HuH-7.5 (cell line): ENCODE measurements around the gene USO1.
"Not testable (repeated sequence)": the region's sequence is repeated elsewhere in the genome, so short reads cannot be mapped to it uniquely, and the experiment has no call there.

Experiments used
- DNase-seq: peaks from one replicate; pipeline ENCODE4 v3.0.0; 2011; ENCODE audit warnings: low spot score

The USO1 gene

DNA sequence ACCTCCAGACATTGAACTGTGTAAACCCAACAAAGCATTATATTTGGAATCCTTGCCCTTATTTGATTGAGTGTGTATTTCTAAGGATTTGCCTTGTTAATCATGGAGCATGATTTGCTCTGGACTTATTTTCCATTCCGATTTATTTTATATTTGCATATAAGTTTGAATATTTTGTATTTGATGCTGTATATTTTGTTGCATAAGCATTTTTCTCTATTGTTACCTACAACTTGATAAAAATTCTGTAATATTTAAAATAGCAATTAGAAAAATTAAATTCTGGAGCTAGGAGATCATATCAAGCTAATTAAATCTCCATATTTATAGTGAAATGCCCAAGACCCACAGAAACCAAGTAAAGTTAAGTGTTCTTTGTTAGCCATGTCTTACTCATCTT is 47.2 kb downstream of the USO1 start:
- no peak for DNase-seq

DNA sequence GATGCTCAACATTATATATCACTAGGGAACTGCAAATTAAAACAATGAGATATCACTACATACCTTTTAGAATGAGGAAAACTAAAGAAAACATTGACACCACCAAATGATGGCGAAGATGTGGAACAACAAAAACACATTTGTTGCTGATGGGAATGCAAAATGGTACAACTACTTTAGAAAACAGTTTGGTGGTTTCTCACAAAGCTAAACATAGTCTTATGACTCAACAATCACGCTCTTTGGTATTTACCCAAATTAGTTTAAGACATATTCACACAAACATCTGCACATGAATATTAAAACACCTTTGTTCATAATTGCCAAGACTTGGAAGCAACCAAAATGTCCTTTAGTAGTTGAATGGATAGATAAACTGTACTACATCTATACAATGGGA is 53.2 kb downstream of the USO1 start:
- no peak for DNase-seq

DNA sequence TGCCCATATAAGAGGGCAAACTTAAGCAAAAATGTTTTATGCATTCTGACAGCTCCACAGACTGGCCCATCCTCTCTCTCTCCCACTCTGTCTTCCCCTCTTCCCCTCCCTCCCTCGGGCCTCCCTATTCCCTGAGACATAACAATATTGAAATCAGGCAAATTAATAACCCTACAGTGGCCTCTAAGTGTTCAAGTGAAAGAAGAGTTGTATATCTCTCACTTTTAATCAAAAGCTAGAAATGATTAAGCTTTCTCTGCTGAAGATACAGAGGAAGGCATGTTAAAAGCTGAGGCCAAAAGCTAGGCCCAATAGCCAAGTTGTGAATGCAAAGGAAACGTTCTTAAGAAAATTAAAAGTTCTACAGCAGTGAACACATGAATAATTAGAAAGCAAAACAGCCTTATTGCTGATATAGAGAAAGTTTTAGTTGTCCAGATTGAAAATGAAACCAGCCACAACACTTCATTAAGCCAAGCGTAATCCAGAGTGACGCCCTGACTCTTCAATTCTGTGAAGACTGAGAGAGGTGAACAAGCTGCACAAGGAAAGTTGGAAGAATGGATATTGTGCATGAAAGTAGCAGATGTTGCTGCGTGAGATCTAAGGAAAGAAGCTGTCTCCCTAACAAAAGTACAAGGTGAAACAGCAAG is 54.9 kb downstream of the USO1 start:
- no peak for DNase-seq

DNA sequence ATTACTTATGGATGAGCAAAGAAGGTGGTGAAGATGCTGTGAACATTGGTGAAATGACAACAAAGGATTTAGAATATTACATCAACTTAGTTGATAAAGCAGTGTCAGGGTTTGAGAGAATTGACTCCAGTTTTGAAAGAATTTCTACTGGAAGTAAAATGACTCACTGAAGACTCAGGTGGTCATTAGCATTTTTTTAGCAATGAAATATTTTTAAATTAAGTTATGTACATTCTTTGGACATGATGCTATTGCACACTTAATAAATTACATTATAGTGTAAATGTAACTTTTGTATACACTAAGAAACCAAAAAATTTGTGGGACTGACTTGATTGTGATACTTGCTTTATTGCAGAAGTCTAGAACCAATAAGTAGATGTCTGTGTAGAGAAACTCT is 56.9 kb downstream of the USO1 start:
- no peak for DNase-seq

DNA sequence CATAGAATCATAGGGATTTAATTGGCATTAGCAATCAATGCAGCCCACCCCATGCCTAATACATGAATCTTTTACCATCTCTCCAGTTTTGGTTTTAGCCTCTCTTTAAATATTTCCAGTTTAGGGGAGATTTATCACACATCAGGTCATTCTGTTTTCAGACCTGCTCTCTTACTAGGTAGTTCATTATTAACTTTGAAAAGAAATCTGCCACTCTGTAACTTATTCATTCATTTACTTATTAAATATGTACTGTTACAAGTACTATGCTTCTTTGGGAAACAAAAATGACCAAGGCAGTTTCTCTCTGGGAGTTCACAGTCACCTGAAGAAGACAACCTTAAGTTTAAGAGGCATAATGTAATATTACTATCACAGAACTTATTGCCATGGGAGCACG is 62.1 kb downstream of the USO1 start:
- DNase-seq: no peak

DNA sequence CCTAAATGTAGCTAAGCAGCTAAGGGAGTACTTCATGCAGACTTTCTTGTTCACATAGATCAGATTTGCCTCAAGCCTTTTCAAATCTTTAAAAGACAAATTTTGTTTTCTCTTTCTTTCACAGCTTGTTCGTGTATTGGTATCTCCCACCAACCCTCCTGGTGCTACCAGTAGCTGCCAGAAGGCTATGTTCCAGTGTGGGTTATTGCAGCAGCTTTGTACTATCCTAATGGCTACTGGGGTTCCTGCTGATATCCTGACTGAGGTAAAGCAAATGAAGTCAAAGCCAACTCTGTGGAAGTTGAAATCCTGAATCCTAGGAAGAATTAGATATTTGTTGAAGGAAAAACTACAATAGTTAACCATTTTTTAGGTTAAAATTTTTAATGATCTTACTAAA is 62.6 kb downstream of the USO1 start:
- peak; percentile 4 for DNase-seq

DNA sequence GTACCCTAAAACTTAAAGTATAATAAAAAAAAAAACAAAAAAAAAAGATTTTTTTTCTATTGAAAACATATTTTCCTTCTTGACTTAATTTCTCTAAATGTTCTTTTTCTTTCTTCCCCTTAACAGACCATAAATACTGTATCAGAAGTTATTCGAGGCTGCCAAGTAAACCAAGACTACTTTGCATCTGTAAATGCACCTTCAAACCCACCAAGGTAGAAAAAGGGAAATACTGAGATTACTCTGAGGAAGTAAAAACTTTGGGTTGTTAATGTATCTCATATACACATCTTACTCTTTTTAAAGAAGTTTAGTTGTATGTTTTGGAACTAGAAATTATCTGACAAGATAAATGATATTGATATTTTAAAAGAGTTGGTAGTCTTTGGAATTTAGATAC is 65.6 kb downstream of the USO1 start:
- no peak for DNase-seq

DNA sequence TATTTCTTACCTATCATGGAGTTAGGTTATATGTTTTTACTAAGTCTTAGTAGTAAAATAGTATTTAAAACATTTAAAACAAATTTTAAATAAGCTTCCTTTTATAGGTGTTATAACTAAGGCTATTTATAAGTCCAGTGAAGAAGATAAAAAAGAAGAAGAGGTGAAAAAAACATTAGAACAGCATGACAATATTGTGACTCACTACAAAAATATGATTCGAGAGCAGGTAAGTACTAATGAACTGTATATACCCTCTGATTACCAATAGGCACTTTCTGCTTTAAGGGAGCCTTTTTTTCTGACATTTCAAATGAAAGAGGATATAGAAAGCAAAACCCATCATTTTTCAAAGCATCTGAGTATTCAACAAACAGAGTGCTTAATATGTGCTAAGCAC is 76.6 kb downstream of the USO1 start:
- DNase-seq: no peak

DNA sequence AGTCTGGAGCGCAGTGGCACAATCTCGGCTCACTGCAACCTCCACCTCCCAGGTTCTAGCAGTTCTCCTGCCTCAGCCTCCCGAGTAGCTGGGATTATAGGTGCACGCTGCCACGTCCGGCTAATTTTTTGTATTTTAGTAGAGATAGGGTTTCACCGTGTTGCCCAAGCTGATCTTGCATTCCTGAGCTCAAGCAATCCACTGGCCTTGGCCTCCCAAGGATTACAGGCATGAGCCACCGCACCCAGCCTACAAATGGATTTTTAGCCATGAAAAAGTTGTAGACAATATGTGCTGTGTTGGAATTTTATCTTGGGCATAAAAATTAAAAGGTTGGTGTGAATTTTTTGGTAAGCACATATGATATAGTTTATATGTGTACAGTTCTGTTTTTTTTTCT is 81.7 kb downstream of the USO1 start:
- DNase-seq: not testable (repeated sequence)

DNA sequence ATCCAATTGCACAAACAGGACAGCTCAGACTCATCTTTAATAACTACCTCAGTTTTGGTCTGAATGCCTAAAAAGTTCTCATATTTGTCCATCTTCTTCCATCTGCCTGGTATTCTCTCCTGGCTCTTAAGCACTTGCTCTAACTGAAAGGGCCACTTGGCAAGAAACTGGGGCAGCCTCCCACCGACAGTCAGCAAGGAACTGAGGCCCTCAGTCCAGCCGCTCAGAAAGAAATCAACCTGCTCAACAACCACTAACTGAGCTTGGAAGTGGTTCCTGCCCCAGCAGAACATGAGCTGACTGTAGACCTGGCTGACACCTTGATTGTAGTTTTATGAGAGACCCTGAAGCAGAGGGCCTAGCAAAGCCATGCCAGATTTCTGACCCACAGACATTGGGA is 93.5 kb downstream of the USO1 start:
- DNase-seq: no peak

DNA sequence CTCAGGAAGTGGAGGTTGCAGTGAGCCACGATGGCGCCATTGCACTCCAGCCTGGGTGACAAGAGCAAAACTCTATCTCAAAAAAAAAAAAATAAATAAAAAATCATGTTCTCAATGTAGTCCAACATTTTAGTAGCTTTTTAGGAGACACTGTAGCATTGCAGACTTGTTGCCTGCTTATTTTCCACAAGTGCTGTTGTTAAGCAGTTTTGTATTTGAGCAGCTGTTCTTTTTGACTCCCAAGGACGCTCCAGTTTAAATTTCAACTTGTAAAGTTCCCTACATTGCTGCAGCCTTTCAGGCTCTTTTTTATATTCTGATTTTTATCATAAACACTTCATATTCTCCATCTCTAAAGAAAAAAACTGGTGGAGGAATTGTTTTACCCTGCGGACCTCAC is 94.7 kb downstream of the USO1 start:
- no peak for DNase-seq

DNA sequence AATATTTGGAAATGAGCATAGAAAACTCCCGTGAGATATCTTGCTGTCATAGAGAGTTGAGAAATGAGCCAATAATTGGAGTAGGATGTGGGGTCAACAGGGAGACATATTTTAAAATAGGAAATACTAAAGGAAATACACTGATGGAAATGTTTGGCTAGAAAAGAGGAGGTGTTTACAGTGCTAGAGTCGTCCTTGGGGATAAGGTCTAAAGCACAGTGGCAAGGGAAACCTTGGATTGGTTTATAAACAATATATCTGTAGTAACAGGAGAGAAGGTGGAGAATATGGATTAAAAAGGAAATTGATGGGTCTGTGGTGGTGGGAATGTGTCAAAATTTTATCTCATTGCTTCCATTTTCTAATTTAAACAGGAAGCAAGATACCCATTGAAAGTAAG is 95.8 kb downstream of the USO1 start:
- DNase-seq: no peak

DNA sequence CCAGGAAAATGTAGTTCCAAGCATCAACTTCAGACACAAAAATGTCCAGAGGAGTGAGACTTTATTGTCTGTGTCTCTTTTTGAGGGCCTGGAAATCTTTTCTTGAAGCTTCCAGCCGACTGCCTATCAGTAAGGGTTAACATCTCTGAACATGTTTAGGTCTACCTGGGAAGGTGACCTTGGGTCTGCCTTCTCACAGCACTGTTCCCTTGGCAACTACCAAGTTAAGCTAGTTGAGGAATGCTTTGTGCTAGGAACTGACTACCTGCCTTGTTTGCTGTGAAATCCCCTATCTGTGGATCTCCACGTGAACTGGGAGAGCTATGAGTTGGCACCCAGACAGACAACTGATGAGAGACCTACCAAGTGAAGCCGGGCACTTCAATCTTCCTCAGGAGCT is 96.3 kb downstream of the USO1 start:
- no peak for DNase-seq

DNA sequence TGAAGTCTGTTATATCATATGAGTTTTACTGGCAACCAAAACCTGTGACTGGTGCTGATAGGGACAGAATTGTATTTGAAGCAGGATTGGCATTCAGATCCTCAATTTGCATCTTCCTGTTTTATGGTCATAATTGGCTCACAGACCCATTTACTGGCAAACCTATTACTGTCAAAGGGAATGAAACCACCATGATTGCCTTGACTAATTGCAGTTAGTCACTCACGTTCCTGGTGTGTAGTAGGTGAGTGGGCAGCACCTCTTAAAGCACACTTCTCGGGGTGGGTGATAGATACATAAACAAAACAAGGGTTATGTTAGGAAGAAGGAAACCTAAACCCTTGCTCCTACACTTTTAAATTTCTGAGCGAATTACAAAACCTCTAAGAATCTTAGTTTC is 96.8 kb downstream of the USO1 start:
- DNase-seq: no peak

DNA sequence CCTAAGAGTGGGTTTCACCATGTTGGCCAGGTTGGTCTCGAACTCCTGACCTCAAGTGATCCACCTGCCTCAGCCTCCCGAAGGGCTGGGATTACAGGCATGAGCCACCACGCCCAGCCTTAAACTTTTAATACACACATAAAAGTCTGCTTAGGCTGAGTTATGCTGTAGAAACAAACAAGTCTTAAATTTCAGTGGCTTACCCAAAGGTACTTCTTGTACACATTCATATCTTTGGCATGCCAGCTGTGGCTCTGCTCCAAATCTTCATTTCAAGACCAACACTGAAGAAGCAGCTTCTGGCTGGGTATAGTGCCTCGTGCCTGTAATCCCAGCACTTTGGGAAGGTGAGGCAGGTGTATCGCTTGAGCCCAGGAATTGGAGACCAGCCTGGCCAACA is 97.6 kb downstream of the USO1 start:
- no peak for DNase-seq

DNA sequence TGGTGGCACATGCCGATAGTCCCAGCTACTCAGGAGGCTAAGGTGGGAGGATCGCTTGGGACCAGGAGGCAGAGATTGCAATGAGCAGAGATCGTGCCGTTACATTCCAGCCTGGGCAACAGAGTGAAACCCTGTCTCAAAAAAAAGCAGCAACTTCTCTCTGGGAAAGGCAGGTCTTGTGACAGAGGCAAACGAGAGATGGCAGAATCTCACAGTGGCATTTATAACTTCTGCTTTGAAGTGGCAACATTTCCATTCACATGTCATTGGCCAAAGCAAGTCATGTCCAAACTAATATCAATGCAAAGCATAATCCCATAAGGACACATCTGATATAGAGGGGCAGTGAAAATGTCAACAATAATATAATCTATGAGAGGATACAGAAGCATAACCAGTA is 98.0 kb downstream of the USO1 start:
- no peak for DNase-seq

DNA sequence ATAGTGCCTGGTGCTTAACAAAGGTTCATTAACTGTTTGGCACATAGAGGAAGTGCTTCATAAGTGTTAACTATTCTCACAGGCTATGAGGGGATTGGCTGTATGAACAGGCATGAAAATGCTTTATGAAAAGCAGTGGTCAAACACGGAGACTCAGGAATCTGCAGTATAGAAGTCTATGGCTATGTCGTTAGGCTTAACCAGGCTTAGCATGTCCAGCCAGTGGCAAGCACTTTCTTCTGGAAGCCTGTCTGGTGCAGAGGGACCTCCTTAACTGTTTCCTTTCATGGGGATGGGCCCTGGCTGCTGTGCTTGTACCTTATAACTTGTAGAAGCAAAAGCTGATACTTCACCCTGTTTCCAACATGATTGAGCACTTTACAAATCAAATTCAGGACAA is 99.4 kb downstream of the USO1 start:
- no peak for DNase-seq

DNA sequence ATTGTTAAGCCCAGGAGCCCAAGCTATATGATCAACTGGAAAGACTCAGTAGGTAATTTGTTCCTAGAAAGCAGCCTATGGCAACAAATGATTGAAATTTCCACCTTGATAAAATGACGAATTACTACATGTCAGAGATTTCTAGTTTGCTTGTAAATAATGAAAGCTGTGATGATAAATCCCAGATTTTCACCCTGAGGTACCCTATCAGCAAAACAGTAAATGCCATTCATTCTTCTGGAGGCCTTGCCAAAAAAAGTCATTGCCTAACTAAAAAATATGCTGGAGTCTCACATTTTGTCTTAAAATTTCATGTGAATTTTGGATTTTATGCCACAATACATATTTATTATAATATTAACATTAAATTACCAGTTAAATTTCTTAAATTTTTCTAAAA is 106.5 kb downstream of the USO1 start:
- no peak for DNase-seq

DNA sequence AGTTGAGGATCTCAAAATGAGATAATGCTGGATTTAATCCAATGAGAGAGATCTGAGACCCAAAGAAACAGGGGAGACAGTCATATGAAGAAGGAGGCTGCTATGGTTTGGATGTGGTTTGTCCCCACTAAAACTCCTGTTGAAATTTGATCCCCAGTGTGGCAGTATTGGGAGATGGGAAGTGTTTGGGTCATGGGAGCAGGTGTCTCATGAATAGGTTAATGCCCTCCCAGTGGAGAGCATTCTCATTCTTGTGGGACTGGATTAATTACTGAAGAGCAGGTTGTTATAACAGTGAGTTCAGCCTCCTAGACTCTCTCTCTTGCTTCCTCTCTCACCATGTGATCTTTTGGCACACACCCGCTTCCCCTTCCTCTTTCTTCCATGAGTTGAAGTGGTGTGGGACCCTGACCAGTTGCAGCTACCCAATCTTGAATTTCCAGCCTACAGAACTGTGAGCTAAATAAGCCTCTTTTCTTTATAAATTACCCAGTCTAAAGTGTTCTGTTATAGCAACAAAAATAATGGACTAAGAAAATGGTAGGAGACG is 107.6 kb downstream of the USO1 start:
- no peak for DNase-seq

DNA sequence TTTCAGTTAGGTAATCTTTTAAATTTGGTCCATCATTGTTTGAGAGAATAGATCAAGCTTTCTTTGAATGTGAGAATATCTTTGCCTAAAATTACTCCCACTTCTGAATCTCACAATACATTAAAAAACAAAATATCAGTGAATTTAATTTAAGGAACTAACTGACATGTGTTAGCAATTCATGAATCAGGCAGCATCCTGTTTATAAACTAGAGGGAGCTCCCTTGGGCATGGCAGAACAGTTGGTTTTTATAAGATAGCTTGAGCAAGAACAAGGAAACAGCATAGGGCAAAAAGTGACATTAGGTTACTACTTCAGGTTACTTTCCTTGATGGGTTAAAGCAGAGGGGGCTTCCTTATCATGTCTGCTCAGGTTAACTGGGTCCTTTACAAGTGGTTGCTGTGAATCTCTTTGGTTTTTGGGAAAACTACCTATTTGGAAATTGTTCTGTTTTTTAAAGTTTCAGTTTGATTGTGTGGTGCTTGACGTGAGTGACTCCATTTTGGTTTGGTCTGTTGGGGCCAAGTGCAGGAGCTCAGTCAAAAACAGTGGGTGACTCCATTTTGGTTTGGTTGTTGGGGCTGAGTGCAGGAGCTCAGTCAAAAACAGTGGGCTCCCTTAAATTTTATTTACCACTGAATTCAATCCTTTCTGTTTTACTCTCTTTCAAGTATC is 109.9 kb downstream of the USO1 start:
- no peak for DNase-seq

DNA sequence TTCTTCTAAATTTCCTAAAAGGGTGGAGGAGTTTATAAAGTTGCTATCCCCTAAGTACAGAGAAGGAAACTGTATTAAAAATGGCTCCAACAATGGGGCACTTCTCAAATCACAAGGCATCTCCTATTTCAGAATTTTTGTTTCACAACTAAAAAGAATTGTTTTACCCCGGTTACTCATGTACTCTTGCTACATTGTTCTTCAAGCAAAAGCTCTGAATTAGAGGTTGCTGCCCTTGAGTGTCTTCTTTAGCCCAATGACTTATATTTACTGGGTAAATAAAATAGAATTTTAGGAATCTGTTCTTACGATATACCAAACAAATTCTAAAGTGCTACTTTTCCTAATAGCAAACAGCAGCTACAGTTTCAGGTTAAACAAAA is 110.4 kb downstream of the USO1 start:
- no peak for DNase-seq

DNA sequence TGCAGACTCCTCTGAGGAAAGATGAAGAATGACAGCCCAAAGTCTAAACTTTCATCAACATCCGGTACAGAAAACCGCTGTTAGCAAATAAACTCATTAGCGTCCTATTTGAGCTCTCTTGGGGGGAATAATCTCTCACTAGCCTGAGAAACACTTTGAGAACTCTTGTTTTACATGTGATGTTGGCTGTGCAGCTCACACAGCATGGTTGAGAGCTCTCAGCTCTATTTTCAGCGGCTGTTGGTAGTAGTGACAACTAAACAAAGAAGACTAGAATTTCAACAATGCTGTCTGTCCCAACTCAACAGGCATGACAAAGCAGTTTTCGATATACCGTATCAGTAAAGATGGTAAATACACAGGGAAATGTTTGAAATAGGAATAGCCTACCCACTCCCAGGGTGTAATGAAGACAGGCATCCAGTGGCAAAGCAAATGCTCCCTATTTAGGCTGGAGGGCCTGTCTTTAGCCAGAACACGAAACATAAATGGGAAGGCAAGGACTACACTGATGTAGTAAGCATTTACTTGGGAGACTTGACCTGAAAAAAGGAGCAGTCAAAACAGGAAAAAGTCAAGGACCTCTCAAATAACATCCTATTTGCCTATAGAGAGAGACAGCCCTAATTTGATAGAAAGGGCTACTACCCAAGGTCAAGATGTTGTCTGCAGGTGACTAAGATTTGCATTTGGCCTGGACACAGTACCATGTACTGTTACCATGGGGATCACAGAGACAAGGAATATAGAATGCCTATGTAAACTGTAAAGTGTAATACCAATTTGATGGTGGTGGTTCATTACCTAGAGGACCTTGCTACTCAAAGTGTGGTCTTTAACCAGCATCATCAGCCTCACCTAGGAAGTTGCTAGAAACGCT is 117.5 kb downstream of the USO1 start:
- no peak for DNase-seq

DNA sequence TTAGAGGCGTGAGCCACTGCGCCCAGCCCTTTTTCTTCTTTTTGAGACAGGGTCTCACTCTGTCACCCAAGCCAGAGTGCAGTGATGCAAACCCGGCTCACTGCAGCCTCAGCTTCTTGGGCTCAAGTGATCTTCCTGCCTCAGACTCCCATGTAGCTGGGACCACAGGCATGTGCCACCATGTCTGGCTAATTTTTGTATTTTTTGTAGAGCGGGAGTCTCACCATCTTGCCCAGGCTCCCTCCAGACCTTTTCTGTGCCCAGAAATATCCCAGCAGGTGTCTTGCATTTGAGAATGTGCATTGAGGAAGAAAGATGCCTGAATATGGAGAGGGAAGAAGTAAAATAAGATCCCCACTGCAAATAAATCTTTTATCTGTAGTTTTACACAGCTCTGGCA is 119.2 kb downstream of the USO1 start:
- no peak for DNase-seq
